Measurements from ENCODE around the gene GINS2.

Gene GINS2

DNA sequence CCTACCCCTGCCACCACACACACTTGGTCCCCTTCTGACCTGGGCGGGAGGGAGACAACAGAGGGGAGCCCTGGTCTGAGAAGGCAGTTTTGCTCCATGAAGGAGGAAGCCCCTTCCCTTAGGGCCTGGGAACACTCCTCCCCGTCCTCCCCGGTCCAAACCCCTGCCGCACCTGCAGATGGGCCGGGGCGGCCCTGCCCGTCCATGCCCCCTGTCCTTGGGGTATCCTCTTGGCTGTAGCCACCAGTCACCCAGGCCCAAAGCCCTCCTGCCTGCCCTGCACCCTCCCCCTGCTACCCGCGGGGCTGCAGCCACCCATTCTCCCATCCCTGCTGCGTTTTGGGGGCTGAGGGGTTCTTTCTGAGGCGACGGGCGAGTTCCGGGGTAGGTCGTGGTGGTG is 41.8 kb downstream of the GINS2 start:
- TF ChIP-seq CTCF (conservative IDR thresholded peaks at IDR 0.05; ENCODE audit: low read length): no peak
- no peak overlapping the region for H3K4me3 ChIP-seq (ENCODE audit: low read length)
- DNase-seq (ENCODE audit: low read depth): no peak

GRCh38 chr16:85646358-85646907 is 42.3 kb downstream of the GINS2 start:
- no peak overlapping the region for H3K4me3 ChIP-seq (ENCODE audit: low read length)
- DNase-seq (ENCODE audit: low read depth): no peak
- TF ChIP-seq CTCF (conservative IDR thresholded peaks at IDR 0.05; ENCODE audit: low read length): no peak

- no peak for DNase-seq (ENCODE audit: low read depth)
- no peak overlapping the region for H3K4me3 ChIP-seq (ENCODE audit: low read length)
- no peak for TF ChIP-seq CTCF (conservative IDR thresholded peaks at IDR 0.05; ENCODE audit: low read length)
Measured at GRCh38 chr16:85645021-85645589, 43.6 kb downstream of the GINS2 start.

GRCh38 chr16:85644093-85644712 is 44.6 kb downstream of the GINS2 start:
- no peak for DNase-seq (ENCODE audit: low read depth)
- no peak overlapping the region for H3K4me3 ChIP-seq (ENCODE audit: low read length)
- no peak for TF ChIP-seq CTCF (conservative IDR thresholded peaks at IDR 0.05; ENCODE audit: low read length)

GRCh38 chr16:85643631-85644030 is 45.1 kb downstream of the GINS2 start:
- DNase-seq (ENCODE audit: low read depth): no peak
- no peak for TF ChIP-seq CTCF (conservative IDR thresholded peaks at IDR 0.05; ENCODE audit: low read length)
- no peak overlapping the region for H3K4me3 ChIP-seq (ENCODE audit: low read length)

DNA sequence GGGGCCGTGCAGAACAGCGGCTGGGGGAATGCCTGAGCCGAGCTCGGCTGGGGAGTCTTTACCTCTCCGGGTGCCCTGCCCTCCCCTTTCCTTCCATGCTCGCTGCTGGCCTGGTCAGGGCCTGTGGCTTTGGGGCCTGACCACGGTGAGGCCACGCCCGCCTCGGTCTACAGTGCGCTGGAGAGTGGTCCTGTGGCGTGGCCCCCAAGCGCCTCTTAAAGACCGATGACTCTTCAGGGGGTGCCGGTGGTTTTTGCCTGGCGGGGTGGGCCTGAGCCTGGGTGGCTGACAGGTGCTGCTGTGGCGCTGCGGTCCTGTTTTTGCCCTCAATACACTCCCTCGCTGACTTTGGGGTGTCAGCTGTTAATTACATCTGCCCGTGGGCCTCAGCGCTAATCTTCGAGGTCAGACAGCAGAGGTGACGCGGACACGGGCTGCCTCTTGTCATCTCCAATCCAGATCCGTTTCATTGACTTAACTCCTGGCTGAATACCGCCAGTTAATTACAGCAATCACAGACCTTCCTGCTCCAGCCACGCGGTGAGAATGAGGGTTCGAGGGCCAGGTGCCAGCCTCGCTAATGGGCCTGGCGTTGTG is 45.9 kb downstream of the GINS2 start:
- DNase-seq (ENCODE audit: low read depth): no peak
- TF ChIP-seq CTCF (conservative IDR thresholded peaks at IDR 0.05; ENCODE audit: low read length): no peak
- H3K4me3 ChIP-seq (ENCODE audit: low read length): no peak overlapping the region

DNA sequence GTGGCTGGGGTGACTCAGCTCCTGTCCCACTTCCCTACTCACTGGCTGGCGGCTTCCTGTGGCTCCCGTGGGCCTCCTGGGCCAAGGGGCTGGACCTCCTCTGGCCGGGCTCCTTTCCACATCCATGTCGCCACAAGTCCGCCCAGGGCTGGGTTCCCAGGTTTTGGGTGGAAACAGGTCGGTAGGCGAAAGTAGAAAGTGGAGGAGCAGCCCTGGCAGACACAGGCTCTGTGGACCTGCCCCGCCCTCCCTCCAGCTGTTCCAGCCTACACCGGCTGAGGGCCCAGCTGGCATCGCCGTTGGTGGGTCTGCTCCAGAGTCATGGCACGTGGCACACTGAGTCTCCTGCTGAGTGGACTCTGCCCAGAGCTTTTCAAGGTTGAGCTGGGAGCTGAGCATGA is 47.0 kb downstream of the GINS2 start:
- TF ChIP-seq CTCF (conservative IDR thresholded peaks at IDR 0.05; ENCODE audit: low read length): no peak
- no peak overlapping the region for H3K4me3 ChIP-seq (ENCODE audit: low read length)
- peak; percentile 56 for DNase-seq (ENCODE audit: low read depth)
